ENCODE results near the gene GATAD2B.

The GATAD2B gene

GRCh38 chr1:153877112-153877511 is 45.7 kb downstream of the GATAD2B start:
- ATAC-seq, result no peak
- TF ChIP-seq ISL1 (CRISPR knock-in tag; IDR thresholded peaks at IDR 0.05) (no peak), GLIS3 (CRISPR knock-in tag; IDR thresholded peaks at IDR 0.05) (no peak), TOX (CRISPR knock-in tag; IDR thresholded peaks at IDR 0.05; ENCODE audit: borderline replicate concordance) (no peak), PATZ1 (CRISPR knock-in tag; IDR thresholded peaks at IDR 0.05; ENCODE audit: borderline replicate concordance) (no peak), ZC3H10 (CRISPR knock-in tag; IDR thresholded peaks at IDR 0.05) (no peak), ZNF8 (CRISPR knock-in tag; IDR thresholded peaks at IDR 0.05) (no peak)

DNA sequence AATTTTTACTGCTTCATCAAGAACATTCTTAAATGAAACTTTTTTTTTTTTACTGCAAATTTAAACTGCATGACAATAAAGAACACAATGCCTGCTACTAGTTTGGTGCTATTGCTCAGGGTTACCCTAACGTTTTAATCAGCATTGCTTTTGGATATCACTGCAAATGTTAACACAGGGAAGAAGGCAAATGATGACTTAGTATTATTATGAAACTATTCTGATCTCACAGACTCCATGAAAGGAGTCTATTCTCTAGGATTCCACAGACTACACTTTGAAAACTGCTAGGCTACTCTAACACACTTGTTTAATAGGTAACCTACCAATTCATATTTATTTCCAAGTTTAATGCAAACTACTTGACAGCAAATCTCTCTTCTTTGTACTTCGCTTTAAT is 49.8 kb downstream of the GATAD2B start:
- no peak for TF ChIP-seq ISL1 (CRISPR knock-in tag; IDR thresholded peaks at IDR 0.05)
- TF ChIP-seq PATZ1 (CRISPR knock-in tag; IDR thresholded peaks at IDR 0.05; ENCODE audit: borderline replicate concordance), result no peak
- no peak for TF ChIP-seq SNAI2 (CRISPR knock-in tag; IDR thresholded peaks at IDR 0.05)
- TF ChIP-seq, protein P1, sequence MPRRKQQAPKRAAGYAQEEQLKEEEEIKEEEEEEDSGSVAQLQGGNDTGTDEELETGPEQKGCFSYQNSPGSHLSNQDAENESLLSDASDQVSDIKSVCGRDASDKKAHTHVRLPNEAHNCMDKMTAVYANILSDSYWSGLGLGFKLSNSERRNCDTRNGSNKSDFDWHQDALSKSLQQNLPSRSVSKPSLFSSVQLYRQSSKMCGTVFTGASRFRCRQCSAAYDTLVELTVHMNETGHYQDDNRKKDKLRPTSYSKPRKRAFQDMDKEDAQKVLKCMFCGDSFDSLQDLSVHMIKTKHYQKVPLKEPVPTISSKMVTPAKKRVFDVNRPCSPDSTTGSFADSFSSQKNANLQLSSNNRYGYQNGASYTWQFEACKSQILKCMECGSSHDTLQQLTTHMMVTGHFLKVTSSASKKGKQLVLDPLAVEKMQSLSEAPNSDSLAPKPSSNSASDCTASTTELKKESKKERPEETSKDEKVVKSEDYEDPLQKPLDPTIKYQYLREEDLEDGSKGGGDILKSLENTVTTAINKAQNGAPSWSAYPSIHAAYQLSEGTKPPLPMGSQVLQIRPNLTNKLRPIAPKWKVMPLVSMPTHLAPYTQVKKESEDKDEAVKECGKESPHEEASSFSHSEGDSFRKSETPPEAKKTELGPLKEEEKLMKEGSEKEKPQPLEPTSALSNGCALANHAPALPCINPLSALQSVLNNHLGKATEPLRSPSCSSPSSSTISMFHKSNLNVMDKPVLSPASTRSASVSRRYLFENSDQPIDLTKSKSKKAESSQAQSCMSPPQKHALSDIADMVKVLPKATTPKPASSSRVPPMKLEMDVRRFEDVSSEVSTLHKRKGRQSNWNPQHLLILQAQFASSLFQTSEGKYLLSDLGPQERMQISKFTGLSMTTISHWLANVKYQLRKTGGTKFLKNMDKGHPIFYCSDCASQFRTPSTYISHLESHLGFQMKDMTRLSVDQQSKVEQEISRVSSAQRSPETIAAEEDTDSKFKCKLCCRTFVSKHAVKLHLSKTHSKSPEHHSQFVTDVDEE (CRISPR knock-in tag; IDR thresholded peaks at IDR 0.05), result no peak
- no peak for TF ChIP-seq ZNF565 (CRISPR knock-in tag; conservative IDR thresholded peaks at IDR 0.05; ENCODE audit: low read depth)
- TF ChIP-seq TOX (CRISPR knock-in tag; IDR thresholded peaks at IDR 0.05; ENCODE audit: borderline replicate concordance), result no peak
- TF ChIP-seq CSDC2 (CRISPR knock-in tag; IDR thresholded peaks at IDR 0.05), result no peak
- TF ChIP-seq OSR1 (CRISPR knock-in tag; IDR thresholded peaks at IDR 0.05), result no peak
- TF ChIP-seq ESRRG (CRISPR knock-in tag; IDR thresholded peaks at IDR 0.05), result no peak
- no peak for TF ChIP-seq ZC3H10 (CRISPR knock-in tag; IDR thresholded peaks at IDR 0.05)
- no peak for TF ChIP-seq GLIS3 (CRISPR knock-in tag; IDR thresholded peaks at IDR 0.05)
- TF ChIP-seq, protein P2, sequence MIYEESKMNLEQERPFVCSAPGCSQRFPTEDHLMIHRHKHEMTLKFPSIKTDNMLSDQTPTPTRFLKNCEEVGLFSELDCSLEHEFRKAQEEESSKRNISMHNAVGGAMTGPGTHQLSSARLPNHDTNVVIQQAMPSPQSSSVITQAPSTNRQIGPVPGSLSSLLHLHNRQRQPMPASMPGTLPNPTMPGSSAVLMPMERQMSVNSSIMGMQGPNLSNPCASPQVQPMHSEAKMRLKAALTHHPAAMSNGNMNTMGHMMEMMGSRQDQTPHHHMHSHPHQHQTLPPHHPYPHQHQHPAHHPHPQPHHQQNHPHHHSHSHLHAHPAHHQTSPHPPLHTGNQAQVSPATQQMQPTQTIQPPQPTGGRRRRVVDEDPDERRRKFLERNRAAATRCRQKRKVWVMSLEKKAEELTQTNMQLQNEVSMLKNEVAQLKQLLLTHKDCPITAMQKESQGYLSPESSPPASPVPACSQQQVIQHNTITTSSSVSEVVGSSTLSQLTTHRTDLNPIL (CRISPR knock-in tag; IDR thresholded peaks at IDR 0.05; ENCODE audit: low read depth), result no peak
- no peak for TF ChIP-seq ARNTL (CRISPR knock-in tag; IDR thresholded peaks at IDR 0.05; ENCODE audit: borderline replicate concordance, low read depth)
- no peak for TF ChIP-seq TCF4 (CRISPR knock-in tag; IDR thresholded peaks at IDR 0.05; ENCODE audit: borderline replicate concordance)
- no peak for TF ChIP-seq ZNF8 (CRISPR knock-in tag; IDR thresholded peaks at IDR 0.05)
- TF ChIP-seq PPARA (CRISPR knock-in tag; IDR thresholded peaks at IDR 0.05; ENCODE audit: borderline replicate concordance), result no peak
- no peak for TF ChIP-seq ZFP30 (CRISPR knock-in tag; IDR thresholded peaks at IDR 0.05)
- TF ChIP-seq ZNF70 (CRISPR knock-in tag; IDR thresholded peaks at IDR 0.05), result no peak
- no peak for TF ChIP-seq ZFP3 (CRISPR knock-in tag; IDR thresholded peaks at IDR 0.05)
- TF ChIP-seq, protein P3, sequence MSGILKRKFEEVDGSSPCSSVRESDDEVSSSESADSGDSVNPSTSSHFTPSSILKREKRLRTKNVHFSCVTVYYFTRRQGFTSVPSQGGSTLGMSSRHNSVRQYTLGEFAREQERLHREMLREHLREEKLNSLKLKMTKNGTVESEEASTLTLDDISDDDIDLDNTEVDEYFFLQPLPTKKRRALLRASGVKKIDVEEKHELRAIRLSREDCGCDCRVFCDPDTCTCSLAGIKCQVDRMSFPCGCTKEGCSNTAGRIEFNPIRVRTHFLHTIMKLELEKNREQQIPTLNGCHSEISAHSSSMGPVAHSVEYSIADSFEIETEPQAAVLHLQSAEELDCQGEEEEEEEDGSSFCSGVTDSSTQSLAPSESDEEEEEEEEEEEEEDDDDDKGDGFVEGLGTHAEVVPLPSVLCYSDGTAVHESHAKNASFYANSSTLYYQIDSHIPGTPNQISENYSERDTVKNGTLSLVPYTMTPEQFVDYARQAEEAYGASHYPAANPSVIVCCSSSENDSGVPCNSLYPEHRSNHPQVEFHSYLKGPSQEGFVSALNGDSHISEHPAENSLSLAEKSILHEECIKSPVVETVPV (CRISPR knock-in tag; IDR thresholded peaks at IDR 0.05), result no peak
- no peak for ATAC-seq

DNA sequence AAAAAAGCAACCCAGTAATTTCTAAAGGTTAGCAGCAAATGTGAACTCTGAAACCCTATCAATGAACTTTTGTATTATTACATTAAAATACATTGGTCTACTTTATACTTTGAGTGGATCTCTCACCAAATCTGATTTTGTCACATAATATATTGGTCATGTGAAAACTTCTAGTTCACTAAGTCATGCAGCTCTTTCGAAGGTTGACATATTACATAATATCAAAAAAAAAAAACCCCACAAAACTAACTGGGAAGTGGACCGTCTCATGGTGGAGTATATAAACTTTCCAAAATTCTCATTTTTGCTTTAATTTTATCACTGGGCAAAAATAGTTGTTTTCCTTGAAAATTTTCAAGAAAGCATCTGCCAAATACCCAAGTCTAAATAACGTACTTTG is 50.4 kb downstream of the GATAD2B start:
- TF ChIP-seq OSR1 (CRISPR knock-in tag; IDR thresholded peaks at IDR 0.05) (no peak), ISL1 (CRISPR knock-in tag; IDR thresholded peaks at IDR 0.05) (no peak), SNAI2 (CRISPR knock-in tag; IDR thresholded peaks at IDR 0.05) (no peak), TOX (CRISPR knock-in tag; IDR thresholded peaks at IDR 0.05; ENCODE audit: borderline replicate concordance) (no peak), ZNF8 (CRISPR knock-in tag; IDR thresholded peaks at IDR 0.05) (no peak), CSDC2 (CRISPR knock-in tag; IDR thresholded peaks at IDR 0.05) (no peak), ZFP30 (CRISPR knock-in tag; IDR thresholded peaks at IDR 0.05) (no peak), ESRRG (CRISPR knock-in tag; IDR thresholded peaks at IDR 0.05) (no peak), BACH2 (CRISPR knock-in tag; IDR thresholded peaks at IDR 0.05; ENCODE audit: borderline replicate concordance) (no peak), ZFP3 (CRISPR knock-in tag; IDR thresholded peaks at IDR 0.05) (no peak), ZNF70 (CRISPR knock-in tag; IDR thresholded peaks at IDR 0.05) (no peak)
- TF ChIP-seq, protein P3 (CRISPR knock-in tag; IDR thresholded peaks at IDR 0.05), result no peak
- TF ChIP-seq, protein P2 (CRISPR knock-in tag; IDR thresholded peaks at IDR 0.05; ENCODE audit: low read depth), result no peak
- no peak for ATAC-seq
